Endothelial cell of umbilical vein (primary cell): ENCODE measurements around the gene CMC2. TPM values are rescaled to one million over a fixed set of nuclear protein-coding genes. Genes with fewer than 3 reads are reported as not detected.

ENCODE experiments used
- BruUV-seq: library from RNA; stranded (reverse); fragments of 400-500 nt; replicated peaks from 2 replicates; lab custom pipeline; 2021; lab: Mats Ljungman, UMichigan
- CTCF ChIA-PET: fragments of 300-600, 350-600 bp; sonication (Branson Sonifier 250); formaldehyde crosslinking; loops from one replicate; lab custom pipeline; 2021; ENCODE audit warnings: antibody characterized with exemption, inconsistent platforms; lab: Charles Lee
- POLR2A ChIA-PET: fragments of 300-600, 350-600 bp; sonication (Branson Sonifier 250); formaldehyde crosslinking; loops from one replicate; lab custom pipeline; 2021; ENCODE audit warnings: antibody characterized with exemption, inconsistent platforms; lab: Charles Lee
- DNase-seq: peaks from one replicate; pipeline ENCODE4 v3.0.0-alpha.2; 2011; ENCODE audit warnings: low read depth, low spot score
- FAIRE-seq: peaks from 2 replicates; lab custom pipeline; 2011; peaks lifted over from hg19 to GRCh38; lab: Jason Lieb, UNC
- H2AFZ ChIP-seq: 2 replicates; pipeline ENCODE4 v1.6.0; 2012; ENCODE audit warnings: low read depth, low read length, control low read depth, inconsistent platforms
- H3K27ac ChIP-seq: 2 replicates; pipeline ENCODE4 v1.5.1; 2011; ENCODE audit warnings: low read depth, mild to moderate bottlenecking, control low read depth, low read length, moderate library complexity; ENCODE audit not compliant: insufficient read depth
- H3K27me3 ChIP-seq, 2 experiments: 2 replicates each; pipeline versions ENCODE4 v1.6.0 to v1.6.1; 2011; ENCODE audit warnings: low read length in 2 of 2, mixed read lengths in 1 of 2; ENCODE audit not compliant: control insufficient read depth in 2 of 2, insufficient read depth in 2 of 2
- H3K36me3 ChIP-seq, 2 experiments: 2 replicates in 1 of 2; 3 replicates in 1 of 2; pipeline ENCODE4 v1.5.1; 2011; ENCODE audit warnings: low read length in 2 of 2, mild to moderate bottlenecking in 1 of 2, moderate library complexity in 1 of 2; ENCODE audit not compliant: control insufficient read depth in 2 of 2, insufficient read depth in 2 of 2; ENCODE audit errors: extremely low read depth in 1 of 2
- H3K4me1 ChIP-seq: 3 replicates; pipeline ENCODE4 v1.5.1; 2011; ENCODE audit warnings: mild to moderate bottlenecking, low read length; ENCODE audit not compliant: control insufficient read depth, insufficient read depth; ENCODE audit errors: extremely low read depth
- H3K4me2 ChIP-seq: 2 replicates; pipeline ENCODE4 v1.6.1; 2011; ENCODE audit warnings: low read length, control low read depth, mixed read lengths; ENCODE audit not compliant: insufficient read depth
- H3K4me3 ChIP-seq, 3 experiments: fragments of 200-600 bp in 1 of 3; sonication (generic), shearing (Covaris generic) in 1 of 3; replicated peaks in 1 of 3; 2 replicates each; pipeline ENCODE4 v1.5.1; 2011 to 2016; ENCODE audit warnings: control low read depth in 3 of 3, low read length in 3 of 3, mild to moderate bottlenecking in 2 of 3, inconsistent platforms in 1 of 3, low read depth in 1 of 3, moderate library complexity in 1 of 3; ENCODE audit not compliant: insufficient read depth in 1 of 3
- H3K79me2 ChIP-seq: 2 replicates; pipeline ENCODE4 v1.6.0; 2012; ENCODE audit warnings: low read length, inconsistent platforms; ENCODE audit not compliant: control insufficient read depth, insufficient read depth
- H3K9ac ChIP-seq: replicated peaks from 2 replicates; pipeline ENCODE3; 2011; ENCODE audit warnings: low read length, control low read depth; ENCODE audit not compliant: insufficient read depth; ENCODE audit errors: extremely low read depth
- H3K9me1 ChIP-seq: replicated peaks from 3 replicates; pipeline ENCODE4 v1.6.0; 2011; ENCODE audit warnings: mild to moderate bottlenecking, low read length; ENCODE audit not compliant: control insufficient read depth, insufficient read depth; ENCODE audit errors: extremely low read depth
- H3K9me3 ChIP-seq: replicated peaks from 2 replicates; pipeline ENCODE4 v1.5.1; 2012; ENCODE audit warnings: low read length, inconsistent platforms; ENCODE audit not compliant: control insufficient read depth, insufficient read depth
- H4K20me1 ChIP-seq: replicated peaks from 2 replicates; pipeline ENCODE3; 2011; ENCODE audit warnings: mild to moderate bottlenecking, low read length; ENCODE audit not compliant: control insufficient read depth, insufficient read depth; ENCODE audit errors: extremely low read depth
- CTCF ChIP-seq, 2 donors: IDR thresholded peaks; 1 replicate in 1 of 2; 2 replicates in 1 of 2; pipeline ENCODE4 v1.5.1; 2011; ENCODE audit warnings: low read length in 2 of 2, mild to moderate bottlenecking in 2 of 2, moderate library complexity in 2 of 2, control low read depth in 1 of 2, inconsistent platforms in 1 of 2, low read depth in 1 of 2; ENCODE audit not compliant: insufficient read depth in 1 of 2; ENCODE audit errors: extremely low read depth in 1 of 2
- GATA2 ChIP-seq: IDR thresholded peaks from 2 replicates; pipeline ENCODE4 v1.7.0; 2011; ENCODE audit warnings: low read depth, mild to moderate bottlenecking, moderate library complexity, mixed read lengths, low read length; ENCODE audit not compliant: insufficient read length, insufficient read depth
- POLR2A ChIP-seq: IDR thresholded peaks from 2 replicates; pipeline ENCODE4 v1.6.1; 2012; ENCODE audit warnings: low read depth, mild to moderate bottlenecking, control low read depth, low read length
- POLR2AphosphoS5 ChIP-seq: IDR thresholded peaks from 2 replicates; pipeline ENCODE4 v1.6.1; 2012; ENCODE audit warnings: low read depth, mild to moderate bottlenecking, control low read depth, low read length, moderate library complexity; ENCODE audit not compliant: insufficient read depth
- dilution Hi-C: fragments of 300-500 bp; cut with MboI; formaldehyde crosslinking; loops from one replicate; pipeline ENCODE4 v1.15.0; 2019; ENCODE audit warnings: low sequenced_read_pairs; ENCODE audit not compliant: extremely low pct_ligation_motif_present
- intact Hi-C: fragments of 100-400 bp; cut with micrococcal nuclease; formaldehyde crosslinking; loops from one replicate; pipeline ENCODE4 v1.10.0; 2022
- polyA plus RNA-seq, 4 experiments: library from polyadenylated mRNA; depleted of rRNA in 3 of 4; stranded (reverse) in 3 of 4; unstranded in 1 of 4; fragments of >200 nt; gene quantifications; 2 replicates each; pipeline versions ENCODE4 v1.2.1 to v1.2.3, GENCODE V29; 2011 to 2012; ENCODE audit warnings: missing spikeins in 1 of 4
- total RNA-seq: library from RNA; stranded (reverse); gene quantifications from 2 replicates; pipeline ENCODE4 v1.2.3, GENCODE V29; 2021

The CMC2 gene
- total and polyA plus RNA-seq, 2 donors (not counting 3 experiments of a cell fraction or from before 2014, with no cell fraction given), result 97.8 to 216 TPM

- DNase-seq (peak; percentile 59), FAIRE-seq (no peak)
- Histone ChIP-seq H3K9ac (peak overlapping the region; percentile 94), H3K9me3 (no peaks in the 10 kb centered on the region), H2AFZ (peak overlapping the region; percentile 8), H3K4me3 (peak overlapping the region; percentile 42 to 86 (median 63)), H3K9me1 (no peaks in the 10 kb centered on the region), H3K27me3 (no peaks in the 10 kb centered on the region), H3K79me2 (peaks cover 6% of the 10 kb centered on the region), H3K27ac (peak overlapping the region; percentile 98), H3K4me1 (peaks cover 29% of the 10 kb centered on the region), H3K4me2 (peak overlapping the region; percentile 95), H3K36me3 (no peaks in the 10 kb centered on the region), H4K20me1 (no peaks in the 10 kb centered on the region)
- TSS peak; percentile 69 for BruUV-seq
- CTCF ChIA-PET, result interaction anchor here (0.7 to 3.4 kb wide), 5 partner anchors 8 to 104 kb away, joined by 3 to 29 read pairs (median 6); partner anchors contain the start of genes ATMIN, CENPN and CMC2
- POLR2A ChIA-PET, result interaction anchor here (1.4 kb wide), 1 partner anchor 61 kb away, joined by 4 read pairs; no protein-coding TSS in a partner anchor
- dilution Hi-C loops, result no loop called here
- TF ChIP-seq GATA2 (no peak), POLR2AphosphoS5 (peak; percentile 73), POLR2A (peak; percentile 83), CTCF (IDR thresholded peaks at IDR 0.05; ENCODE audit: extremely low read depth in 1 of 2, insufficient read depth in 1 of 2, low read depth in 1 of 2, low read length in 2 of 2) (peak; percentile 6 to 15)
- intact Hi-C loops, result loop anchor here (1.0 to 10.0 kb wide), 3 partner anchors 61 to 583 kb away; no protein-coding TSS in a partner anchor
Observed at GRCh38 chr16:80931801-80932707, 74.6 kb downstream of the CMC2 start.
